Measurements from ENCODE around the gene C12orf42. TPM values are rescaled to one million over a fixed set of nuclear protein-coding genes. Genes with fewer than 3 reads are reported as not detected.

The C12orf42 gene
- polyA plus RNA-seq, 4 donors: 0.30 TPM; not detected in 3

- no peak for DNase-seq
- Histone ChIP-seq H3K4me3 (ENCODE audit: low read depth in 1 of 3, low read length in 3 of 3) (no peak overlapping the region), H3K4me1 (ENCODE audit: control insufficient read depth in 3 of 3, insufficient read depth in 2 of 3, low read depth in 1 of 3, low read length in 2 of 3) (no peaks in the 10 kb centered on the region), H3K9me3 (ENCODE audit: control insufficient read depth in 2 of 2, insufficient read depth in 1 of 2, low read depth in 1 of 2, low read length in 1 of 2) (no peaks in the 10 kb centered on the region), H3K27me3 (ENCODE audit: control insufficient read depth in 3 of 3, insufficient read depth in 3 of 3, low read length in 3 of 3) (no peaks in the 10 kb centered on the region), H3K27ac (ENCODE audit: low read depth in 1 of 3, low read length in 2 of 3) (no peak overlapping the region), H3K36me3 (ENCODE audit: control insufficient read depth in 3 of 3, insufficient read depth in 2 of 3, low read depth in 1 of 3, low read length in 3 of 3) (no peaks in the 10 kb centered on the region)
- 65 to 76% (median 69%) methylated on average over 2 of the region's 2 CpGs for WGBS, 3 donors
- FAIRE-seq: no peak
These were observed 72.3 kb downstream of the C12orf42 start for GRCh38 chr12:103423516-103423910.

GRCh38 chr12:103422746-103423515 is 72.8 kb downstream of the C12orf42 start:
- DNase-seq: peak in 1 of 2 donors; percentile 6
- Histone ChIP-seq H3K4me3 (ENCODE audit: low read depth in 1 of 3, low read length in 3 of 3) (no peak overlapping the region), H3K36me3 (ENCODE audit: control insufficient read depth in 3 of 3, insufficient read depth in 2 of 3, low read depth in 1 of 3, low read length in 3 of 3) (no peaks in the 10 kb centered on the region), H3K27ac (ENCODE audit: low read depth in 1 of 3, low read length in 2 of 3) (no peak overlapping the region), H3K9me3 (ENCODE audit: control insufficient read depth in 2 of 2, insufficient read depth in 1 of 2, low read depth in 1 of 2, low read length in 1 of 2) (no peaks in the 10 kb centered on the region), H3K4me1 (ENCODE audit: control insufficient read depth in 3 of 3, insufficient read depth in 2 of 3, low read depth in 1 of 3, low read length in 2 of 3) (no peaks in the 10 kb centered on the region), H3K27me3 (ENCODE audit: control insufficient read depth in 3 of 3, insufficient read depth in 3 of 3, low read length in 3 of 3) (no peaks in the 10 kb centered on the region)
- FAIRE-seq: no peak
- WGBS, 3 donors: 54 to 57% (median 56%) methylated on average over 4 of the region's 4 CpGs

GRCh38 chr12:103422328-103422727 is 73.4 kb downstream of the C12orf42 start:
- Histone ChIP-seq H3K36me3 (ENCODE audit: control insufficient read depth in 3 of 3, insufficient read depth in 2 of 3, low read depth in 1 of 3, low read length in 3 of 3) (no peaks in the 10 kb centered on the region), H3K4me3 (ENCODE audit: low read depth in 1 of 3, low read length in 3 of 3) (no peak overlapping the region), H3K4me1 (ENCODE audit: control insufficient read depth in 3 of 3, insufficient read depth in 2 of 3, low read depth in 1 of 3, low read length in 2 of 3) (no peaks in the 10 kb centered on the region), H3K27me3 (ENCODE audit: control insufficient read depth in 3 of 3, insufficient read depth in 3 of 3, low read length in 3 of 3) (no peaks in the 10 kb centered on the region), H3K9me3 (ENCODE audit: control insufficient read depth in 2 of 2, insufficient read depth in 1 of 2, low read depth in 1 of 2, low read length in 1 of 2) (no peaks in the 10 kb centered on the region), H3K27ac (ENCODE audit: low read depth in 1 of 3, low read length in 2 of 3) (no peak overlapping the region)
- WGBS, 3 donors: 60 to 72% (median 65%) methylated on average over 4 of the region's 4 CpGs
- FAIRE-seq: no peak
- no peak for DNase-seq

- DNase-seq: no peak
- no peak for FAIRE-seq
- no peaks in the 10 kb centered on the region for H3K36me3 ChIP-seq (ENCODE audit: control insufficient read depth in 3 of 3, insufficient read depth in 2 of 3, low read depth in 1 of 3, low read length in 3 of 3)
- WGBS, 3 donors: 86 to 95% (median 93%) methylated on average over 1 of the region's 1 CpG
- H3K27ac ChIP-seq (ENCODE audit: low read depth in 1 of 3, low read length in 2 of 3): no peak overlapping the region
- no peaks in the 10 kb centered on the region for H3K4me1 ChIP-seq (ENCODE audit: control insufficient read depth in 3 of 3, insufficient read depth in 2 of 3, low read depth in 1 of 3, low read length in 2 of 3)
- H3K27me3 ChIP-seq (ENCODE audit: control insufficient read depth in 3 of 3, insufficient read depth in 3 of 3, low read length in 3 of 3): no peaks in the 10 kb centered on the region
- H3K9me3 ChIP-seq (ENCODE audit: control insufficient read depth in 2 of 2, insufficient read depth in 1 of 2, low read depth in 1 of 2, low read length in 1 of 2): no peaks in the 10 kb centered on the region
- no peak overlapping the region for H3K4me3 ChIP-seq (ENCODE audit: low read depth in 1 of 3, low read length in 3 of 3)
These were observed 74.4 kb downstream of the C12orf42 start for GRCh38 chr12:103421402-103421801.

GRCh38 chr12:103415681-103416080 is 80.1 kb downstream of the C12orf42 start:
- 55 to 81% (median 79%) methylated on average over 2 of the region's 2 CpGs for WGBS, 3 donors
- no peak for FAIRE-seq
- Histone ChIP-seq H3K9me3 (ENCODE audit: control insufficient read depth in 2 of 2, insufficient read depth in 1 of 2, low read depth in 1 of 2, low read length in 1 of 2) (no peaks in the 10 kb centered on the region), H3K27ac (ENCODE audit: low read depth in 1 of 3, low read length in 2 of 3) (no peak overlapping the region), H3K27me3 (ENCODE audit: control insufficient read depth in 3 of 3, insufficient read depth in 3 of 3, low read length in 3 of 3) (no peaks in the 10 kb centered on the region), H3K4me1 (ENCODE audit: control insufficient read depth in 3 of 3, insufficient read depth in 2 of 3, low read depth in 1 of 3, low read length in 2 of 3) (no peaks in the 10 kb centered on the region), H3K36me3 (ENCODE audit: control insufficient read depth in 3 of 3, insufficient read depth in 2 of 3, low read depth in 1 of 3, low read length in 3 of 3) (no peaks in the 10 kb centered on the region), H3K4me3 (ENCODE audit: low read depth in 1 of 3, low read length in 3 of 3) (no peak overlapping the region)
- DNase-seq: no peak

- Histone ChIP-seq H3K9me3 (ENCODE audit: control insufficient read depth in 2 of 2, insufficient read depth in 1 of 2, low read depth in 1 of 2, low read length in 1 of 2) (no peaks in the 10 kb centered on the region), H3K4me1 (ENCODE audit: control insufficient read depth in 3 of 3, insufficient read depth in 2 of 3, low read depth in 1 of 3, low read length in 2 of 3) (no peaks in the 10 kb centered on the region), H3K27ac (ENCODE audit: low read depth in 1 of 3, low read length in 2 of 3) (no peak overlapping the region), H3K4me3 (ENCODE audit: low read depth in 1 of 3, low read length in 3 of 3) (no peak overlapping the region), H3K27me3 (ENCODE audit: control insufficient read depth in 3 of 3, insufficient read depth in 3 of 3, low read length in 3 of 3) (no peaks in the 10 kb centered on the region), H3K36me3 (ENCODE audit: control insufficient read depth in 3 of 3, insufficient read depth in 2 of 3, low read depth in 1 of 3, low read length in 3 of 3) (no peaks in the 10 kb centered on the region)
- 74% methylated on average over 3 of the region's 3 CpGs for WGBS, 3 donors
- no peak for FAIRE-seq
- DNase-seq: no peak
These were observed 94.3 kb downstream of the C12orf42 start for GRCh38 chr12:103401421-103401820.

GRCh38 chr12:103399986-103400385 is 95.8 kb downstream of the C12orf42 start:
- H3K4me1 ChIP-seq (ENCODE audit: control insufficient read depth in 3 of 3, insufficient read depth in 2 of 3, low read depth in 1 of 3, low read length in 2 of 3): no peaks in the 10 kb centered on the region
- WGBS, 3 donors: 85 to 94% (median 90%) methylated on average over 1 of the region's 1 CpG
- H3K4me3 ChIP-seq (ENCODE audit: low read depth in 1 of 3, low read length in 3 of 3): no peak overlapping the region
- no peaks in the 10 kb centered on the region for H3K36me3 ChIP-seq (ENCODE audit: control insufficient read depth in 3 of 3, insufficient read depth in 2 of 3, low read depth in 1 of 3, low read length in 3 of 3)
- DNase-seq: no peak
- H3K27ac ChIP-seq (ENCODE audit: low read depth in 1 of 3, low read length in 2 of 3): no peak overlapping the region
- no peak for FAIRE-seq
- H3K9me3 ChIP-seq (ENCODE audit: control insufficient read depth in 2 of 2, insufficient read depth in 1 of 2, low read depth in 1 of 2, low read length in 1 of 2): no peaks in the 10 kb centered on the region
- H3K27me3 ChIP-seq (ENCODE audit: control insufficient read depth in 3 of 3, insufficient read depth in 3 of 3, low read length in 3 of 3): no peaks in the 10 kb centered on the region

GRCh38 chr12:103397536-103397935 is 98.2 kb downstream of the C12orf42 start:
- 0 to 35% (median 31%) methylated on average over 1 of the region's 1 CpG for WGBS, 3 donors
- FAIRE-seq (no peak), DNase-seq (no peak)
- H3K27ac ChIP-seq (ENCODE audit: low read depth in 1 of 3, low read length in 2 of 3): no peak overlapping the region
- no peaks in the 10 kb centered on the region for H3K36me3 ChIP-seq (ENCODE audit: control insufficient read depth in 3 of 3, insufficient read depth in 2 of 3, low read depth in 1 of 3, low read length in 3 of 3)
- no peaks in the 10 kb centered on the region for H3K4me1 ChIP-seq (ENCODE audit: control insufficient read depth in 3 of 3, insufficient read depth in 2 of 3, low read depth in 1 of 3, low read length in 2 of 3)
- no peak overlapping the region for H3K4me3 ChIP-seq (ENCODE audit: low read depth in 1 of 3, low read length in 3 of 3)
- no peaks in the 10 kb centered on the region for H3K27me3 ChIP-seq (ENCODE audit: control insufficient read depth in 3 of 3, insufficient read depth in 3 of 3, low read length in 3 of 3)
- no peaks in the 10 kb centered on the region for H3K9me3 ChIP-seq (ENCODE audit: control insufficient read depth in 2 of 2, insufficient read depth in 1 of 2, low read depth in 1 of 2, low read length in 1 of 2)

- Histone ChIP-seq H3K27me3 (ENCODE audit: control insufficient read depth in 3 of 3, insufficient read depth in 3 of 3, low read length in 3 of 3) (no peaks in the 10 kb centered on the region), H3K27ac (ENCODE audit: low read depth in 1 of 3, low read length in 2 of 3) (no peak overlapping the region), H3K36me3 (ENCODE audit: control insufficient read depth in 3 of 3, insufficient read depth in 2 of 3, low read depth in 1 of 3, low read length in 3 of 3) (no peaks in the 10 kb centered on the region), H3K4me1 (ENCODE audit: control insufficient read depth in 3 of 3, insufficient read depth in 2 of 3, low read depth in 1 of 3, low read length in 2 of 3) (no peaks in the 10 kb centered on the region), H3K9me3 (ENCODE audit: control insufficient read depth in 2 of 2, insufficient read depth in 1 of 2, low read depth in 1 of 2, low read length in 1 of 2) (no peaks in the 10 kb centered on the region), H3K4me3 (ENCODE audit: low read depth in 1 of 3, low read length in 3 of 3) (no peak overlapping the region)
- WGBS, 3 donors: 72 to 83% (median 73%) methylated on average over 1 of the region's 1 CpG
- DNase-seq: no peak
- no peak for FAIRE-seq
These were observed 103.0 kb downstream of the C12orf42 start for GRCh38 chr12:103392722-103393121.

All from small intestine (tissue), 7 donors.